H9 (cell line): ENCODE data around the gene DPM2. TPM values are rescaled to one million over a fixed set of nuclear protein-coding genes. Genes with fewer than 3 reads are reported as not detected.

Experiments used
- DNase-seq: peaks from one replicate; pipeline ENCODE4 v3.0.0-alpha.2; 2017
- H2AFZ ChIP-seq: one replicate; pipeline ENCODE4 v1.6.1; 2013; ENCODE audit warnings: mild to moderate bottlenecking, low read length, control low read depth, moderate library complexity
- H2AK5ac ChIP-seq: 2 replicates; pipeline ENCODE4 v1.6.1; 2013; ENCODE audit warnings: low read length, control low read depth, mixed read lengths; ENCODE audit not compliant: insufficient read length
- H2BK120ac ChIP-seq: one replicate; pipeline ENCODE4 v1.6.1; 2013; ENCODE audit warnings: low read depth, mild to moderate bottlenecking, low read length, control low read depth, inconsistent platforms; ENCODE audit not compliant: poor library complexity, severe bottlenecking
- H2BK12ac ChIP-seq: 2 replicates; pipeline ENCODE4 v1.6.1; 2013; ENCODE audit warnings: low read length, control low read depth, mixed read lengths, low read depth; ENCODE audit not compliant: insufficient read length
- H2BK15ac ChIP-seq: 2 replicates; pipeline ENCODE4 v1.6.1; 2013; ENCODE audit warnings: low read depth, low read length, control low read depth
- H2BK20ac ChIP-seq: one replicate; pipeline ENCODE4 v1.6.1; 2013; ENCODE audit warnings: low read depth, mild to moderate bottlenecking, low read length, control low read depth, inconsistent platforms; ENCODE audit not compliant: poor library complexity, severe bottlenecking
- H2BK5ac ChIP-seq: 2 replicates; pipeline ENCODE4 v1.6.1; 2013; ENCODE audit warnings: low read length, control low read depth, mixed read lengths; ENCODE audit not compliant: insufficient read length
- H3K14ac ChIP-seq: 2 replicates; pipeline ENCODE4 v1.6.1; 2013; ENCODE audit warnings: low read length, control low read depth; ENCODE audit not compliant: insufficient read depth
- H3K18ac ChIP-seq: 2 replicates; pipeline ENCODE4 v1.6.1; 2013; ENCODE audit warnings: low read depth, mild to moderate bottlenecking, mixed read lengths, low read length, control low read depth; ENCODE audit not compliant: insufficient read length
- H3K23ac ChIP-seq: 2 replicates; pipeline ENCODE4 v1.6.1; 2013; ENCODE audit warnings: low read length, control low read depth, mixed read lengths, low read depth; ENCODE audit not compliant: insufficient read length
- H3K23me2 ChIP-seq: 2 replicates; pipeline ENCODE4 v1.6.1; 2013; ENCODE audit warnings: low read depth, mild to moderate bottlenecking, mixed read lengths, low read length, control low read depth; ENCODE audit not compliant: insufficient read length, poor library complexity, severe bottlenecking
- H3K27ac ChIP-seq: 2 replicates; pipeline ENCODE4 v1.5.1; 2013; ENCODE audit warnings: low read length, control low read depth, mixed read lengths, low read depth; ENCODE audit not compliant: insufficient read length
- H3K27me3 ChIP-seq: 2 replicates; pipeline ENCODE4 v1.6.1; 2013; ENCODE audit warnings: low read length, control low read depth, inconsistent platforms; ENCODE audit not compliant: insufficient read depth
- H3K4ac ChIP-seq: 2 replicates; pipeline ENCODE4 v1.6.1; 2013; ENCODE audit warnings: low read depth, mild to moderate bottlenecking, control low read depth, inconsistent platforms, low read length, moderate library complexity
- H3K4me1 ChIP-seq: 2 replicates; pipeline ENCODE4 v1.6.1; 2013; ENCODE audit warnings: low read length, control low read depth, inconsistent platforms; ENCODE audit not compliant: insufficient read depth
- H3K4me2 ChIP-seq: 2 replicates; pipeline ENCODE4 v1.6.1; 2013; ENCODE audit warnings: low read length, control low read depth, mixed read lengths; ENCODE audit not compliant: insufficient read length, insufficient read depth
- H3K56ac ChIP-seq: 2 replicates; pipeline ENCODE4 v1.6.1; 2013; ENCODE audit warnings: low read depth, mild to moderate bottlenecking, mixed read lengths, low read length, control low read depth; ENCODE audit not compliant: insufficient read length
- H3K79me1 ChIP-seq: 2 replicates; pipeline ENCODE4 v1.6.1; 2013; ENCODE audit warnings: low read depth, mild to moderate bottlenecking, moderate library complexity, low read length, control low read depth, inconsistent platforms; ENCODE audit not compliant: insufficient read depth, poor library complexity, severe bottlenecking
- H3K79me2 ChIP-seq: 2 replicates; pipeline ENCODE4 v1.6.1; 2013; ENCODE audit warnings: low read length, control low read depth, inconsistent platforms; ENCODE audit not compliant: insufficient read depth
- H3K9ac ChIP-seq: 2 replicates; pipeline ENCODE4 v1.6.1; 2013; ENCODE audit warnings: low read length, control low read depth, mixed read lengths; ENCODE audit not compliant: insufficient read length; ENCODE audit errors: extremely low read depth
- H3K9me3 ChIP-seq: one replicate; pipeline ENCODE4 v1.6.1; 2013; ENCODE audit warnings: low read depth, low read length, inconsistent platforms; ENCODE audit not compliant: control insufficient read depth
- H3T11ph ChIP-seq: one replicate; pipeline ENCODE4 v1.6.1; 2013; ENCODE audit warnings: mild to moderate bottlenecking, low read length, control low read depth, inconsistent platforms
- H4K20me1 ChIP-seq: one replicate; pipeline ENCODE4 v1.6.1; 2013; ENCODE audit not compliant: control insufficient read depth, insufficient read length, insufficient read depth
- H4K5ac ChIP-seq: 2 replicates; pipeline ENCODE4 v1.6.1; 2013; ENCODE audit warnings: low read depth, mild to moderate bottlenecking, mixed read lengths, low read length, control low read depth; ENCODE audit not compliant: insufficient read length
- H4K8ac ChIP-seq: replicated peaks from 2 replicates; pipeline ENCODE4 v1.6.1; 2013; ENCODE audit warnings: low read length, control low read depth, mixed read lengths, low read depth; ENCODE audit not compliant: insufficient read length
- H4K91ac ChIP-seq: 2 replicates; pipeline ENCODE4 v1.6.1; 2013; ENCODE audit warnings: low read depth, mild to moderate bottlenecking, moderate library complexity, mixed read lengths, low read length, control low read depth; ENCODE audit not compliant: insufficient read length
- H3K27ac Mint-ChIP-seq, 3 experiments: 2 replicates in 2 of 3; 3 replicates in 1 of 3; pipeline ENCODE4 v1.8.0; 2020 to 2021; ENCODE audit warnings: mixed read lengths in 3 of 3, mild to moderate bottlenecking in 1 of 3, moderate library complexity in 1 of 3
- H3K27me3 Mint-ChIP-seq: 2 replicates; pipeline ENCODE4 v1.8.0; 2021; ENCODE audit warnings: low read depth, mild to moderate bottlenecking, moderate library complexity, mixed read lengths
- H3K36me3 Mint-ChIP-seq, 3 experiments: 2 replicates in 2 of 3; 3 replicates in 1 of 3; pipeline ENCODE4 v1.8.0; 2020 to 2021; ENCODE audit warnings: low read depth in 3 of 3, mixed read lengths in 3 of 3; ENCODE audit not compliant: insufficient read depth in 1 of 3
- H3K4me1 Mint-ChIP-seq, 2 experiments: 2 replicates each; pipeline ENCODE4 v1.8.0; 2020; ENCODE audit warnings: mixed read lengths in 2 of 2
- H3K4me3 Mint-ChIP-seq, 2 experiments: 2 replicates in 1 of 2; 3 replicates in 1 of 2; pipeline ENCODE4 v1.8.0; 2020 to 2021; ENCODE audit warnings: mild to moderate bottlenecking in 2 of 2, mixed read lengths in 2 of 2, moderate library complexity in 1 of 2
- H3K9me3 Mint-ChIP-seq, 2 experiments: 2 replicates in 1 of 2; 3 replicates in 1 of 2; pipeline ENCODE4 v1.8.0; 2020; ENCODE audit warnings: mild to moderate bottlenecking in 2 of 2, mixed read lengths in 2 of 2, moderate library complexity in 1 of 2
- WGBS: extraction: QIAGEN DNeasy Blood & Tissue Kit; methylation state at CpG from one replicate; pipeline ENCODE4 v1.1.7; 2013; ENCODE audit warnings: missing lambda C conversion rate, low lambda C conversion rate, mixed read lengths; ENCODE audit not compliant: insufficient read length; ENCODE audit errors: extremely low coverage; 5-methylcytosine and 5-hydroxymethylcytosine counted together
- total RNA-seq: library from RNA; stranded (reverse); gene quantifications from 2 replicates; pipeline ENCODE4 v1.2.1, GENCODE V29; 2021
- TF ChIP-seq, protein P1 (sequence below): fragments of 200-600 bp; sonication (generic); conservative IDR thresholded peaks from 3 replicates; pipeline ENCODE4 v1.8.0; 2021; ENCODE audit warnings: antibody characterized with exemption, mild to moderate bottlenecking

The DPM2 gene
- total RNA-seq, 1 experiment from 2014 or later, result 46.1 TPM

DNA sequence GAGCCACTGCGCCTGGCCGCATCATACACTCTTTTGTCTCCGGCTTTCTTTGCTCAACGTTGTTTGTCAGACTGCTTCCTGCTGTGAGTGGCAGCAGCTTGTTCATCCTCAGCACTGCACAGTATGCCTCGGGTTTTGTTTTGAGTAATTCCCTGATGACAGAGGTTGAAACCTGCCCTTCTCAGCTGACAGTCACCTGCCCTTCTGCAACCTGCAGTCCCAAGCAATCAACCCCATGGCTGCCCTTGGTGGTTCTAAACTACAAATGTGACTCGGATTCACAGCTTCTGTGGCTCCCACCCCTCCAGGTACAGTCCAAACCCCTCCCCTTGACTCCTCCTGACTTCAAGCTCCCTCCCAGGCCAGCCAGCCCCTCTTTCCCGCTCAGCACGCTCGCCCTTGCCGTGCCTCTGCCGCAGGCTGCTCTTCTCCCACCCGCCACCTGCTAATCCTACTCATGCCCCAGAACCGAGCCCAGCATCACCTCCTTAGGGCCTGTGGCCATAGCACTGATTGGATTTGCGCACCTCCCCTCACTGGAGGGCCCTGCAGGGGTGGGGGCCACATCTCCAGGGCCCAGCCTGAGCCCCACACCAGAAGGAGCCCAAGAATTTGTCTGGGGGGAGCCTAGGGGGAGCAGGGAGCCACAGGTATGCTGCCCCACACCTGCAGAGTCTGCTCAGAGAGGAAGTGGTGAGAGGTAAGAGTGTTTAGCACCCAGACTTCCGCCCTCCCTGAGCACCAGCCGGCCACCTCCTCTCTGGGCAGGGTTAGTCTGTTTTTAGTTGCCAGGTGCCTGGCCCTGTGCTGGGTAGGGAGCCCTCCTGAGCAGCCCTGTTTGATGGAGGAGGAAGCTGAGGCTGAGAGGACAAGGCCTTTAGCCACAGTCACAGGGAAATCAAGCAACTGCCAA, 33.0 kb upstream of the DPM2 start:
- Mint-ChIP-seq H3K4me3 (peak overlapping the region in 1 of 2 experiments; percentile 52; a peak in 2 of 5 replicates), H3K36me3 (peaks cover 0 to 10% (median 0%) of the 10 kb centered on the region in 3 experiments; a peak in 2 of 7 replicates), H3K9me3 (no peaks in the 10 kb centered on the region; a peak in 1 of 5 replicates), H3K27ac (peak overlapping the region; percentile 73 to 82 (median 78)), H3K4me1 (peaks cover 69 to 84% of the 10 kb centered on the region in 2 experiments), H3K27me3 (no peaks in the 10 kb centered on the region; the same call in 1 of the 2 replicates)
- no peak overlapping the region for H2BK5ac ChIP-seq
- H3K18ac ChIP-seq, result peak overlapping the region; percentile 35
- TF ChIP-seq, protein P1, sequence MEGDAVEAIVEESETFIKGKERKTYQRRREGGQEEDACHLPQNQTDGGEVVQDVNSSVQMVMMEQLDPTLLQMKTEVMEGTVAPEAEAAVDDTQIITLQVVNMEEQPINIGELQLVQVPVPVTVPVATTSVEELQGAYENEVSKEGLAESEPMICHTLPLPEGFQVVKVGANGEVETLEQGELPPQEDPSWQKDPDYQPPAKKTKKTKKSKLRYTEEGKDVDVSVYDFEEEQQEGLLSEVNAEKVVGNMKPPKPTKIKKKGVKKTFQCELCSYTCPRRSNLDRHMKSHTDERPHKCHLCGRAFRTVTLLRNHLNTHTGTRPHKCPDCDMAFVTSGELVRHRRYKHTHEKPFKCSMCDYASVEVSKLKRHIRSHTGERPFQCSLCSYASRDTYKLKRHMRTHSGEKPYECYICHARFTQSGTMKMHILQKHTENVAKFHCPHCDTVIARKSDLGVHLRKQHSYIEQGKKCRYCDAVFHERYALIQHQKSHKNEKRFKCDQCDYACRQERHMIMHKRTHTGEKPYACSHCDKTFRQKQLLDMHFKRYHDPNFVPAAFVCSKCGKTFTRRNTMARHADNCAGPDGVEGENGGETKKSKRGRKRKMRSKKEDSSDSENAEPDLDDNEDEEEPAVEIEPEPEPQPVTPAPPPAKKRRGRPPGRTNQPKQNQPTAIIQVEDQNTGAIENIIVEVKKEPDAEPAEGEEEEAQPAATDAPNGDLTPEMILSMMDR, result no peak
- no peak overlapping the region for H3T11ph ChIP-seq
- no peak overlapping the region for H3K4ac ChIP-seq
- peak overlapping the region; percentile 5; the same call in 1 of the 2 replicates for H3K14ac ChIP-seq
- no CpG with 5 or more reads among the region's 16 CpGs for WGBS
- H3K9ac ChIP-seq, result no peak overlapping the region
- no peak overlapping the region for H2BK12ac ChIP-seq
- H3K79me1 ChIP-seq, result peaks cover 2% of the 10 kb centered on the region
- no peak overlapping the region for H3K4me2 ChIP-seq
- no peak overlapping the region for H2BK120ac ChIP-seq
- H3K79me2 ChIP-seq, result peaks cover 45% of the 10 kb centered on the region; the same call in 1 of the 2 replicates
- H4K20me1 ChIP-seq, result peaks cover 4% of the 10 kb centered on the region
- no peaks in the 10 kb centered on the region for H3K27me3 ChIP-seq
- no peak overlapping the region for H2AK5ac ChIP-seq
- no peak for DNase-seq
- peaks cover 5% of the 10 kb centered on the region; the same call in 1 of the 2 replicates for H3K4me1 ChIP-seq
- no peak overlapping the region for H2AFZ ChIP-seq
- H3K56ac ChIP-seq, result no peak overlapping the region
- H4K8ac ChIP-seq, result no peak overlapping the region
- no peak overlapping the region for H3K23ac ChIP-seq
- no peak overlapping the region for H4K91ac ChIP-seq
- H2BK20ac ChIP-seq, result no peak overlapping the region
- H4K5ac ChIP-seq, result no peak overlapping the region
- H3K23me2 ChIP-seq, result no peaks in the 10 kb centered on the region
- H2BK15ac ChIP-seq, result no peak overlapping the region
- H3K9me3 ChIP-seq, result no peaks in the 10 kb centered on the region
- no peak overlapping the region for H3K27ac ChIP-seq
